K562 (cell line): ENCODE results near the gene ERN1. TPM values are rescaled to one million over a fixed set of nuclear protein-coding genes. Genes with fewer than 3 reads are reported as not detected.
A peak's percentile ranks its signal among the peaks of the same experiment; 100 is the strongest.

Experiments used
- CBFB ChIP-seq: sonication (generic); formaldehyde crosslinking; IDR thresholded peaks from 2 replicates; pipeline ENCODE4 v1.4.0; 2020; ENCODE audit warnings: mild to moderate bottlenecking, missing genetic modification reagents
- ERF ChIP-seq: fragments of 450-650 bp; formaldehyde crosslinking; IDR thresholded peaks from 2 replicates; pipeline ENCODE4 v1.4.0; 2020; ENCODE audit warnings: mild to moderate bottlenecking, mixed read lengths
- GATA2 ChIP-seq: sonication (generic); formaldehyde crosslinking; IDR thresholded peaks from 2 replicates; pipeline ENCODE4 v1.4.0; 2020; ENCODE audit warnings: mild to moderate bottlenecking, missing genetic modification reagents
- GATAD2B ChIP-seq: fragments of 450-650 bp; IDR thresholded peaks from 2 replicates; pipeline ENCODE4 v1.6.1; 2017; ENCODE audit warnings: mild to moderate bottlenecking, borderline replicate concordance
- HLTF ChIP-seq: fragments of 450-650 bp; IDR thresholded peaks from 2 replicates; pipeline ENCODE4 v1.6.1; 2016
- IFI16 ChIP-seq: fragments of 250-450 bp; sonication (Bioruptor Pico); IDR thresholded peaks from 2 replicates; pipeline ENCODE4 v2.1.2; 2022; ENCODE audit warnings: mild to moderate bottlenecking, inconsistent platforms
- KLF1 ChIP-seq: fragments of 450-650 bp; IDR thresholded peaks from 2 replicates; pipeline ENCODE4 v1.6.1; 2016; ENCODE audit warnings: missing genetic modification characterization, missing compliant biosample characterization
- L3MBTL2 ChIP-seq: fragments of 450-650 bp; IDR thresholded peaks from 2 replicates; pipeline ENCODE4 v1.6.1; 2016; ENCODE audit warnings: mild to moderate bottlenecking, moderate library complexity
- MCM5 ChIP-seq: fragments of 450-650 bp; IDR thresholded peaks from 2 replicates; pipeline ENCODE4 v1.6.1; 2016; ENCODE audit warnings: low read depth
- NEUROD1 ChIP-seq: fragments of 150-350 bp; IDR thresholded peaks from 2 replicates; pipeline ENCODE4 v1.6.1; 2014; ENCODE audit warnings: borderline replicate concordance, low read length, low read depth; ENCODE audit not compliant: partially characterized antibody
- PHTF2 ChIP-seq: fragments of 250-450 bp; sonication (Bioruptor Pico); IDR thresholded peaks from 2 replicates; pipeline ENCODE4 v1.5.0; 2021; ENCODE audit warnings: mild to moderate bottlenecking
- PML ChIP-seq: IDR thresholded peaks from 2 replicates; pipeline ENCODE4 v1.6.1; 2012; ENCODE audit warnings: low read length, inconsistent platforms
- POLR2AphosphoS5 ChIP-seq: IDR thresholded peaks from 2 replicates; pipeline ENCODE4 v1.6.1; 2011; ENCODE audit warnings: mild to moderate bottlenecking, low read depth, low read length, moderate library complexity; ENCODE audit not compliant: control insufficient read depth, insufficient read depth
- SIX5 ChIP-seq, 2 experiments: IDR thresholded peaks; 2 replicates each; pipeline ENCODE4 v1.6.1; 2011; ENCODE audit warnings: low read length in 2 of 2, borderline replicate concordance in 1 of 2, low read depth in 1 of 2, mild to moderate bottlenecking in 1 of 2, moderate library complexity in 1 of 2; ENCODE audit not compliant: insufficient read depth in 1 of 2
- TOE1 ChIP-seq, 2 experiments: fragments of 450-650 bp in 1 of 2; sonication (generic) in 1 of 2; formaldehyde crosslinking in 1 of 2; IDR thresholded peaks; 2 replicates each; pipeline versions ENCODE4 v1.7.1 to v1.8.0; 2016 to 2022; ENCODE audit warnings: borderline replicate concordance in 2 of 2, mild to moderate bottlenecking in 2 of 2, antibody characterized with exemption in 1 of 2, inconsistent platforms in 1 of 2, low read depth in 1 of 2, missing genetic modification reagents in 1 of 2, moderate library complexity in 1 of 2
- USF1 ChIP-seq: sonication (generic); formaldehyde crosslinking; IDR thresholded peaks from 2 replicates; pipeline ENCODE4 v1.9.0; 2022; ENCODE audit warnings: mild to moderate bottlenecking, missing genetic modification reagents
- ZNF174 ChIP-seq: fragments of 250-450 bp; sonication (Bioruptor Pico); IDR thresholded peaks from 2 replicates; pipeline ENCODE4 v1.4.0; 2020; ENCODE audit warnings: mild to moderate bottlenecking
- ZNF41 ChIP-seq: fragments of 250-450 bp; sonication (Bioruptor Pico); conservative IDR thresholded peaks from 2 replicates; pipeline ENCODE4 v1.4.0; 2020; ENCODE audit warnings: mild to moderate bottlenecking
- ZNF696 ChIP-seq: fragments of 250-450 bp; sonication (Bioruptor Pico); conservative IDR thresholded peaks from 2 replicates; pipeline ENCODE4 v1.4.0; 2020; ENCODE audit warnings: mild to moderate bottlenecking, moderate library complexity
- ZSCAN32 ChIP-seq: fragments of 450-650 bp; formaldehyde crosslinking; IDR thresholded peaks from 2 replicates; pipeline ENCODE4 v1.4.0; 2020; ENCODE audit warnings: mild to moderate bottlenecking, moderate library complexity
- polyA plus RNA-seq, 8 experiments: library from polyadenylated mRNA; depleted of rRNA in 4 of 8; stranded (reverse) in 5 of 8; unstranded in 3 of 8; fragments of >200 nt; fragmentation: Nextera tagmentation in 2 of 8; fragmentation: Illumina TruSeq in 1 of 8; extraction: Ambion mirVana in 2 of 8; extraction: Trizol in 1 of 8; gene quantifications; 2 replicates each; pipeline versions ENCODE4 v1.2.1 to v1.2.3, GENCODE V29; 2011 to 2014; ENCODE audit warnings: inconsistent platforms in 1 of 8, missing spikeins in 1 of 8
- total RNA-seq, 7 experiments: library from RNA; depleted of rRNA in 6 of 7; stranded (reverse); fragments of >200 nt in 6 of 7; fragmentation: Illumina TruSeq in 2 of 7; extraction: Trizol in 2 of 7; gene quantifications; 2 replicates each; pipeline versions ENCODE4 v1.2.1 to v1.2.3, GENCODE V29; 2011 to 2021; ENCODE audit warnings: low replicate concordance in 1 of 7

The ERN1 gene
- total and polyA plus RNA-seq, 9 of the 15 experiments (the other 6 are each of a cell fraction or from before 2014, with no cell fraction given) = 2.1 to 22.5 (median 7.3) TPM

DNA sequence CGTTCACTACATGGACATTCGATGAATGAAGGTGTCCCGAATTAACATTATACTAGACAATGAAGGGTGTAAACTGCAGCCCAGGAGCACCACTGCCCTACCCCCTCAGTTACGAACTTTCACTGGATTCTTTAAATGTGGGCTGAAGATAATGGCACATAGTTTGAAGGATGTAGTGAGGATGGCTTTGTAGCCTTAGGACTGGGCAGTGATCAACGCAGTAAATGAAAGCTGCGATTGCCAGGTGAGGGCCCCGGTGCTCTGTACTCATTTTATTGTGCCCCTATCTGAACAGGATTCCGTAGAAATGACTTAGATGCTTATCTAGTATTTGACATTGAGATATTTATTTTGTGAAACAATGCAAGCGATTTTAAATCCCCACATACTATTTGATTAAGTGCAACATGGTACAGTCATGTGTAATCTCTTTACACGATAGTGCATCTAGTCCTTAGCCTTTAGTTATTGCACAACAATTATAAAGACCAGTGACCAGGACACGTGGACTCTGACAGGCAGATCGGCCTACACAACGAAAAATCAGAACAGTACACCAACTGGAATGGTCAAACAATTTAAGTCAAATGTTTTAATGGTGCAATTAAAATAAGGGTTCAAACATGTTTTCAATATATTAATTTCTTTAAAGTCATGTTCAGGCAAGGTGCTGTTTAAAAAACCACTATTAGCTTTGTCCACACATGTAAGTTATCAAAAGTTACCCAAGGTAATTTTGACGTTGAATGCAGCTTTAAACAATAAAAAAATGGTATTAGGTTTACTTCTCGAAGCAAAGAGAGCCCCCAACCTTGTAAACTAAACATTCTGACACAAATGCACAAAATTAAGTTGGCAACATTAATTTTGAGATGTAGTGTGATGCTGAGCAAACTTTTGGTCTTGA lies 17.4 kb upstream of the ERN1 start (continued):
- peak; percentile 35; the same call in 1 of the 2 replicates for TF ChIP-seq USF1 (CRISPR knock-in tag)
- 0 out of 2 replicates have a peak, but pooled peaks have one; percentile 4 for TF ChIP-seq ZNF696 (CRISPR knock-in tag)
- TF ChIP-seq L3MBTL2 = peak; percentile 55; the same call in 1 of the 2 replicates
- TF ChIP-seq SIX5 (IDR thresholded peaks at IDR 0.05; ENCODE audit: borderline replicate concordance in 1 of 2, insufficient read depth in 1 of 2, low read depth in 1 of 2, low read length in 2 of 2) = no peak
- TF ChIP-seq ZSCAN32 = no peak
- TF ChIP-seq NEUROD1 = no peak
- TF ChIP-seq PML = no peak
- 0 out of 2 replicates have a peak, but pooled peaks have one; percentile 37 for TF ChIP-seq ZNF174 (CRISPR knock-in tag)
- TF ChIP-seq POLR2AphosphoS5 = peak; percentile 54; the same call in 1 of the 2 replicates
- TF ChIP-seq MCM5 = no peak
- TF ChIP-seq GATA2 (CRISPR knock-in tag) = peak; percentile 39; the same call in 1 of the 2 replicates
- no peak for TF ChIP-seq TOE1 (IDR thresholded peaks at IDR 0.05; ENCODE audit: borderline replicate concordance)
- TF ChIP-seq TOE1 (CRISPR knock-in tag; IDR thresholded peaks at IDR 0.05; ENCODE audit: borderline replicate concordance, low read depth) = no peak
- 0 out of 2 replicates have a peak, but pooled peaks have one; percentile 24 for TF ChIP-seq CBFB (CRISPR knock-in tag)
- TF ChIP-seq ZNF41 (CRISPR knock-in tag) = no peak
- no peak for TF ChIP-seq GATAD2B
- TF ChIP-seq IFI16 = no peak
- TF ChIP-seq ERF (CRISPR knock-in tag) = peak; percentile 45; the same call in 1 of the 2 replicates
- TF ChIP-seq HLTF = no peak
- no peak for TF ChIP-seq KLF1 (tag)
- TF ChIP-seq PHTF2 (CRISPR knock-in tag) = 0 out of 2 replicates have a peak, but pooled peaks have one; percentile 49
